Gastroesophageal sphincter (tissue), 3 donors: ENCODE measurements around the gene RXFP1.

Source experiments
- CTCF ChIP-seq, 4 experiments: fragments of 200-600 bp in 2 of 4; fragments of 450-650 bp in 2 of 4; sonication (generic) in 1 of 4; IDR thresholded peaks; one replicate each; pipeline ENCODE4 v1.5.1; 2017 to 2019; ENCODE audit warnings: antibody characterized with exemption in 4 of 4, mild to moderate bottlenecking in 2 of 4, moderate library complexity in 2 of 4
- POLR2A ChIP-seq, 2 donors: fragments of 450-650 bp; IDR thresholded peaks; one replicate each; pipeline ENCODE4 v1.6.1; 2017; ENCODE audit warnings: antibody characterized with exemption in 2 of 2, mild to moderate bottlenecking in 2 of 2, moderate library complexity in 1 of 2

DNA sequence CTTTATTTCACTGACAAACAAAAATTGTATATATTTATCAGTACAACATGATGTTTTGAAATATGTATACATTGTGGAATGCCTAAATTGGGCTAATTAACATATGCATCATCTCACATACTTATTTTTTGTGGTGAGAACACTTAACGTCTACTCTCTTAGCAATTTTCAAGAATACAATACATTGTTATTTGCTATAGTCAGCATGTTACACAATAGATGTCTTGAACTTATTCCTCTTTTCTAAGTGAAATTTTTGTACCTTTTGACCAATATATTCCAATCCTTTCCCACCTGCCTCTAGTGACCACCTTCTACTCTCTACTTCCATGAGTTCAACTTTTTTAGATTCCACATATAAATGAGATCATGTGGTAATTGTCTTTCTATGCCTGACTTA lies 114.9 kb downstream of the RXFP1 start:
- TF ChIP-seq POLR2A (IDR thresholded peaks at IDR 0.05) (no peak), CTCF (IDR thresholded peaks at IDR 0.05) (no peak)
